H1 (cell line): ENCODE data around the gene CCNYL1. TPM values are rescaled to one million over a fixed set of nuclear protein-coding genes. Genes with fewer than 3 reads are reported as not detected.

Experiments
- CBX8 ChIP-seq: fragments of 300-800, 300-1000 bp; sonication (generic); IDR thresholded peaks from 2 replicates; pipeline ENCODE4 v1.7.1; 2016; ENCODE audit warnings: low read depth, low read length, borderline replicate concordance
- CHD7 ChIP-seq: fragments of 300-600 bp; sonication (generic); IDR thresholded peaks from 2 replicates; pipeline ENCODE4 v1.7.1; 2012; ENCODE audit warnings: low read length, moderate library complexity, mild to moderate bottlenecking, inconsistent platforms; ENCODE audit not compliant: insufficient replicate concordance
- CTBP2 ChIP-seq: IDR thresholded peaks from 2 replicates; pipeline ENCODE4 v1.7.0; 2011; ENCODE audit warnings: borderline replicate concordance, mild to moderate bottlenecking, moderate library complexity, mixed read lengths, low read length; ENCODE audit not compliant: insufficient read depth, insufficient read length
- EGR1 ChIP-seq: IDR thresholded peaks from 2 replicates; pipeline ENCODE4 v1.6.1; 2011; ENCODE audit warnings: low read depth, low read length, borderline replicate concordance
- POLR2A ChIP-seq, 2 experiments: IDR thresholded peaks; 1 replicate in 1 of 2; 2 replicates in 1 of 2; pipeline ENCODE4 v1.6.1; 2011; ENCODE audit warnings: low read depth in 2 of 2, low read length in 2 of 2, mild to moderate bottlenecking in 2 of 2; ENCODE audit errors: control extremely low read depth in 1 of 2
- SP1 ChIP-seq: IDR thresholded peaks from 2 replicates; pipeline ENCODE4 v1.6.1; 2011; ENCODE audit warnings: low read depth, low read length
- SRF ChIP-seq: IDR thresholded peaks from 2 replicates; pipeline ENCODE4 v1.6.1; 2011; ENCODE audit warnings: mild to moderate bottlenecking, low read depth, low read length, moderate library complexity
- SUZ12 ChIP-seq: fragments of 200-600 bp; sonication (generic); IDR thresholded peaks from 2 replicates; pipeline ENCODE4 v1.6.1; 2012; ENCODE audit warnings: mild to moderate bottlenecking, inconsistent platforms, low read length, moderate library complexity, mixed read lengths
- ZNF274 ChIP-seq: IDR thresholded peaks from 2 replicates; pipeline ENCODE4 v1.7.0; 2012; ENCODE audit warnings: low read length, borderline replicate concordance; ENCODE audit errors: extremely low read depth
- polyA plus RNA-seq, 7 experiments: library from polyadenylated mRNA; depleted of rRNA in 3 of 7; stranded (reverse) in 5 of 7; unstranded in 2 of 7; fragments of >200 nt in 5 of 7; fragments of 200-250 nt in 2 of 7; gene quantifications; 1 replicate in 5 of 7; 2 replicates in 1 of 7; 4 replicates in 1 of 7; pipeline versions ENCODE4 v1.2.1 to v1.2.3, GENCODE V29; 2011 to 2013; ENCODE audit warnings: missing spikeins in 2 of 7, mixed read lengths in 2 of 7
- total RNA-seq: library from RNA; stranded (reverse); fragmentation: NEBNext Ultra II Directional; extraction: Animal tissue kit (Norgen Biotek cat#: 25700); gene quantifications from 2 replicates; pipeline ENCODE4 v1.2.1, GENCODE V29; 2021
- TF ChIP-seq, protein P1 (sequence below), 3 experiments: IDR thresholded peaks; 1 replicate in 2 of 3; 2 replicates in 1 of 3; pipeline versions ENCODE4 v1.5.1 to v1.6.1; 2011; ENCODE audit warnings: low read length in 3 of 3, mild to moderate bottlenecking in 3 of 3, inconsistent platforms in 2 of 3, low read depth in 1 of 3, moderate library complexity in 1 of 3; ENCODE audit not compliant: insufficient read depth in 1 of 3; ENCODE audit errors: control extremely low read depth in 1 of 3

The CCNYL1 gene
- total and polyA plus RNA-seq, 2 of the 8 experiments (the other 6 are each of a cell fraction or from before 2014, with no cell fraction given), result 13.3 to 35.4 TPM

- TF ChIP-seq, protein P1, sequence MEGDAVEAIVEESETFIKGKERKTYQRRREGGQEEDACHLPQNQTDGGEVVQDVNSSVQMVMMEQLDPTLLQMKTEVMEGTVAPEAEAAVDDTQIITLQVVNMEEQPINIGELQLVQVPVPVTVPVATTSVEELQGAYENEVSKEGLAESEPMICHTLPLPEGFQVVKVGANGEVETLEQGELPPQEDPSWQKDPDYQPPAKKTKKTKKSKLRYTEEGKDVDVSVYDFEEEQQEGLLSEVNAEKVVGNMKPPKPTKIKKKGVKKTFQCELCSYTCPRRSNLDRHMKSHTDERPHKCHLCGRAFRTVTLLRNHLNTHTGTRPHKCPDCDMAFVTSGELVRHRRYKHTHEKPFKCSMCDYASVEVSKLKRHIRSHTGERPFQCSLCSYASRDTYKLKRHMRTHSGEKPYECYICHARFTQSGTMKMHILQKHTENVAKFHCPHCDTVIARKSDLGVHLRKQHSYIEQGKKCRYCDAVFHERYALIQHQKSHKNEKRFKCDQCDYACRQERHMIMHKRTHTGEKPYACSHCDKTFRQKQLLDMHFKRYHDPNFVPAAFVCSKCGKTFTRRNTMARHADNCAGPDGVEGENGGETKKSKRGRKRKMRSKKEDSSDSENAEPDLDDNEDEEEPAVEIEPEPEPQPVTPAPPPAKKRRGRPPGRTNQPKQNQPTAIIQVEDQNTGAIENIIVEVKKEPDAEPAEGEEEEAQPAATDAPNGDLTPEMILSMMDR (IDR thresholded peaks at IDR 0.05; ENCODE audit: control extremely low read depth in 1 of 3, insufficient read depth in 1 of 3, low read depth in 1 of 3, low read length in 3 of 3), result peak; percentile 70 to 96 (median 95)
- TF ChIP-seq CTBP2 (no peak), ZNF274 (no peak), CHD7 (no peak), SRF (no peak), EGR1 (0 out of 2 replicates have a peak, but pooled peaks have one; percentile 13), SUZ12 (no peak), CBX8 (no peak), SP1 (no peak), POLR2A (IDR thresholded peaks at IDR 0.05; ENCODE audit: control extremely low read depth in 1 of 2, low read depth in 2 of 2, low read length in 2 of 2) (no peak)
Measured at GRCh38 chr2:207746131-207746530, 34.7 kb downstream of the CCNYL1 start (continued).
